GM23338 (cell line): ENCODE results near the gene CUBN. TPM values are rescaled to one million over a fixed set of nuclear protein-coding genes. Genes with fewer than 3 reads are reported as not detected.

Source experiments
- ATAC-seq: fragments of 200-7000 bp; cut with Tn5 transposase; 3 replicates; pipeline ENCODE4 v1.9.1; 2020
- DNase-seq: peaks from one replicate; pipeline ENCODE4 v3.0.0-alpha.2; 2015; ENCODE audit warnings: low spot score
- H2AFZ ChIP-seq: fragments of 200-600 bp; sonication (generic); 2 replicates; pipeline ENCODE4 v1.8.0; 2016; ENCODE audit warnings: antibody characterized with exemption, mild to moderate bottlenecking, moderate library complexity
- H3F3A ChIP-seq: fragments of 200-600 bp; sonication (generic); replicated peaks from 2 replicates; pipeline ENCODE4 v1.8.0; 2017; ENCODE audit warnings: antibody characterized with exemption, mixed run types, low read depth
- H3K27ac ChIP-seq: fragments of 200-600 bp; sonication (generic); 2 replicates; pipeline ENCODE4 v1.6.1; 2016; ENCODE audit warnings: low read depth
- H3K27me3 ChIP-seq: fragments of 200-600 bp; sonication (generic); 2 replicates; pipeline ENCODE4 v1.8.0; 2016; ENCODE audit warnings: mild to moderate bottlenecking, mixed run types, moderate library complexity; ENCODE audit not compliant: insufficient read depth
- H3K36me3 ChIP-seq: fragments of 200-600 bp; sonication (generic); 2 replicates; pipeline ENCODE4 v1.8.0; 2016; ENCODE audit warnings: mild to moderate bottlenecking; ENCODE audit not compliant: insufficient read depth
- H3K4me1 ChIP-seq: fragments of 200-600 bp; sonication (generic); 2 replicates; pipeline ENCODE4 v1.8.0; 2016; ENCODE audit warnings: mild to moderate bottlenecking, moderate library complexity; ENCODE audit not compliant: insufficient read depth
- H3K4me2 ChIP-seq: fragments of 200-600 bp; sonication (generic); 2 replicates; pipeline ENCODE4 v1.7.1; 2017; ENCODE audit warnings: mixed run types
- H3K4me3 ChIP-seq: fragments of 200-600 bp; sonication (generic); 2 replicates; pipeline ENCODE4 v1.6.1; 2016; ENCODE audit warnings: mixed run types
- H3K79me2 ChIP-seq: fragments of 200-600 bp; sonication (generic); replicated peaks from 2 replicates; pipeline ENCODE4 v1.8.0; 2017; ENCODE audit warnings: mild to moderate bottlenecking; ENCODE audit not compliant: insufficient read depth
- H3K9me2 ChIP-seq: fragments of 200-600 bp; sonication (generic); 2 replicates; pipeline ENCODE4 v1.8.0; 2017; ENCODE audit not compliant: insufficient read depth
- H4K20me1 ChIP-seq: fragments of 200-600 bp; sonication (generic); replicated peaks from 2 replicates; pipeline ENCODE4 v1.8.0; 2017; ENCODE audit warnings: mild to moderate bottlenecking; ENCODE audit not compliant: insufficient read depth
- H3K27ac Mint-ChIP-seq: 2 replicates; pipeline ENCODE4 v1.8.0; 2020; ENCODE audit warnings: inconsistent platforms, mild to moderate bottlenecking, moderate library complexity, mixed read lengths
- H3K27me3 Mint-ChIP-seq: 3 replicates; pipeline ENCODE4 v1.8.0; 2022; ENCODE audit warnings: low read depth, mild to moderate bottlenecking, moderate library complexity, mixed read lengths, inconsistent platforms; ENCODE audit not compliant: insufficient read depth, poor library complexity
- H3K36me3 Mint-ChIP-seq: 3 replicates; pipeline ENCODE4 v1.8.0; 2021; ENCODE audit warnings: low read depth, mild to moderate bottlenecking, inconsistent platforms, moderate library complexity, mixed read lengths
- H3K4me1 Mint-ChIP-seq: 3 replicates; pipeline ENCODE4 v1.8.0; 2020; ENCODE audit warnings: mild to moderate bottlenecking, inconsistent platforms, mixed read lengths
- H3K4me3 Mint-ChIP-seq: 3 replicates; pipeline ENCODE4 v1.8.0; 2021; ENCODE audit warnings: moderate library complexity, mild to moderate bottlenecking, inconsistent platforms, mixed read lengths
- H3K9me3 Mint-ChIP-seq: 3 replicates; pipeline ENCODE4 v1.8.0; 2020; ENCODE audit warnings: moderate library complexity, mild to moderate bottlenecking, inconsistent platforms, mixed read lengths
- CREB1 ChIP-seq: fragments of 250-450 bp; sonication (Bioruptor Pico); IDR thresholded peaks from 2 replicates; pipeline ENCODE4 v1.5.0; 2020; ENCODE audit warnings: low read depth, mild to moderate bottlenecking, moderate library complexity
- EZH2 ChIP-seq: fragments of 200-600 bp; sonication (generic); IDR thresholded peaks from one replicate; pipeline ENCODE4 v1.8.0; 2017; ENCODE audit warnings: antibody characterized with exemption, mild to moderate bottlenecking, low read depth; ENCODE audit not compliant: unreplicated experiment
- EZH2phosphoT487 ChIP-seq: fragments of 200-600 bp; sonication (generic); IDR thresholded peaks from one replicate; pipeline ENCODE4 v1.8.1; 2018; ENCODE audit warnings: antibody characterized with exemption; ENCODE audit not compliant: unreplicated experiment
- ZNF331 ChIP-seq: fragments of 250-450 bp; sonication (Bioruptor Pico); IDR thresholded peaks from 2 replicates; pipeline ENCODE4 v1.5.0; 2020; ENCODE audit warnings: low read depth, mild to moderate bottlenecking, moderate library complexity
- polyA plus RNA-seq: library from polyadenylated mRNA; unstranded; fragments of >200 nt; fragmentation: Nextera tagmentation; extraction: Ambion mirVana; gene quantifications from 2 replicates; pipeline ENCODE4 v1.2.1, GENCODE V29; 2016
- total RNA-seq: library from RNA; depleted of rRNA; stranded (reverse); fragments of >200 nt; shearing (Covaris generic); gene quantifications from 2 replicates; pipeline ENCODE4 v1.2.3, GENCODE V29; 2014
- TF ChIP-seq, protein P1 (sequence below): IDR thresholded peaks from 2 replicates; pipeline ENCODE4 v1.6.1; 2016; ENCODE audit warnings: antibody characterized with exemption
- TF ChIP-seq, protein P2 (sequence below): fragments of 250-450 bp; sonication (Bioruptor Pico); IDR thresholded peaks from 2 replicates; pipeline ENCODE4 v1.5.0; 2020; ENCODE audit warnings: mild to moderate bottlenecking, moderate library complexity
- TF ChIP-seq, protein P3 (sequence below): IDR thresholded peaks from one replicate; pipeline ENCODE4 v1.6.1; 2018; ENCODE audit warnings: antibody characterized with exemption; ENCODE audit not compliant: unreplicated experiment

Gene CUBN
- total and polyA plus RNA-seq, 2 experiments from 2014 or later, result 0.06 to 1.8 TPM

DNA sequence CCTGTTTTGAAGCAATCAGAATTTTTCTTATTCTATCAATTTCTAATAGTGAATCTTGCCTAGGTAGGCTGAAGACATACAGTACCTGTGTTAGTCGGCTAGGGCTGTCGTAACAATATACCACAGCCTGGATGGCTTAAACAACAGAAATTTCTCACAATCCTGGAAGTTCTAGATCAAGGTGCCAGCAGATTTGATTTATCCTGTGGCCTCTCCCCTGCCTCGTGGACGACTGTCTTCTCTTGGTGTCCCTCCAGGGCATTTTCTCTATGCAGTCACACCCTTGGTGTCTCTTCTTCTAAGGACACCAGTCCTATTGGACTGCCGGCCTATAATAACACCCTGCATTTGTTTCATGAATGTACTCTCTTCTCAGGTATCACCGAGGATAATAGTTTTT is 310.6 kb downstream of the CUBN start:
- Histone ChIP-seq H3K27ac (no peak overlapping the region), H3K36me3 (peaks cover 5% of the 10 kb centered on the region; the same call in 1 of the 2 replicates), H2AFZ (no peak overlapping the region), H4K20me1 (peaks cover 2% of the 10 kb centered on the region; the same call in 1 of the 2 replicates), H3K9me2 (no peaks in the 10 kb centered on the region), H3F3A (no peaks in the 10 kb centered on the region), H3K4me1 (peaks cover 8% of the 10 kb centered on the region), H3K4me3 (no peak overlapping the region), H3K27me3 (no peaks in the 10 kb centered on the region), H3K4me2 (no peak overlapping the region), H3K79me2 (peaks cover 28% of the 10 kb centered on the region)
- ATAC-seq, result no peak
- Mint-ChIP-seq H3K27me3 (peaks cover 7% of the 10 kb centered on the region), H3K27ac (no peak overlapping the region), H3K36me3 (peaks cover 23% of the 10 kb centered on the region; the same call in 2 of the 3 replicates), H3K4me3 (no peak overlapping the region), H3K9me3 (peaks cover 28% of the 10 kb centered on the region), H3K4me1 (peaks cover 11% of the 10 kb centered on the region)
- TF ChIP-seq EZH2, result no peak
- TF ChIP-seq CREB1 (CRISPR knock-in tag), result no peak
- TF ChIP-seq, protein P1, sequence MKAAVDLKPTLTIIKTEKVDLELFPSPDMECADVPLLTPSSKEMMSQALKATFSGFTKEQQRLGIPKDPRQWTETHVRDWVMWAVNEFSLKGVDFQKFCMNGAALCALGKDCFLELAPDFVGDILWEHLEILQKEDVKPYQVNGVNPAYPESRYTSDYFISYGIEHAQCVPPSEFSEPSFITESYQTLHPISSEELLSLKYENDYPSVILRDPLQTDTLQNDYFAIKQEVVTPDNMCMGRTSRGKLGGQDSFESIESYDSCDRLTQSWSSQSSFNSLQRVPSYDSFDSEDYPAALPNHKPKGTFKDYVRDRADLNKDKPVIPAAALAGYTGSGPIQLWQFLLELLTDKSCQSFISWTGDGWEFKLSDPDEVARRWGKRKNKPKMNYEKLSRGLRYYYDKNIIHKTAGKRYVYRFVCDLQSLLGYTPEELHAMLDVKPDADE, result no peak
- TF ChIP-seq, protein P2, sequence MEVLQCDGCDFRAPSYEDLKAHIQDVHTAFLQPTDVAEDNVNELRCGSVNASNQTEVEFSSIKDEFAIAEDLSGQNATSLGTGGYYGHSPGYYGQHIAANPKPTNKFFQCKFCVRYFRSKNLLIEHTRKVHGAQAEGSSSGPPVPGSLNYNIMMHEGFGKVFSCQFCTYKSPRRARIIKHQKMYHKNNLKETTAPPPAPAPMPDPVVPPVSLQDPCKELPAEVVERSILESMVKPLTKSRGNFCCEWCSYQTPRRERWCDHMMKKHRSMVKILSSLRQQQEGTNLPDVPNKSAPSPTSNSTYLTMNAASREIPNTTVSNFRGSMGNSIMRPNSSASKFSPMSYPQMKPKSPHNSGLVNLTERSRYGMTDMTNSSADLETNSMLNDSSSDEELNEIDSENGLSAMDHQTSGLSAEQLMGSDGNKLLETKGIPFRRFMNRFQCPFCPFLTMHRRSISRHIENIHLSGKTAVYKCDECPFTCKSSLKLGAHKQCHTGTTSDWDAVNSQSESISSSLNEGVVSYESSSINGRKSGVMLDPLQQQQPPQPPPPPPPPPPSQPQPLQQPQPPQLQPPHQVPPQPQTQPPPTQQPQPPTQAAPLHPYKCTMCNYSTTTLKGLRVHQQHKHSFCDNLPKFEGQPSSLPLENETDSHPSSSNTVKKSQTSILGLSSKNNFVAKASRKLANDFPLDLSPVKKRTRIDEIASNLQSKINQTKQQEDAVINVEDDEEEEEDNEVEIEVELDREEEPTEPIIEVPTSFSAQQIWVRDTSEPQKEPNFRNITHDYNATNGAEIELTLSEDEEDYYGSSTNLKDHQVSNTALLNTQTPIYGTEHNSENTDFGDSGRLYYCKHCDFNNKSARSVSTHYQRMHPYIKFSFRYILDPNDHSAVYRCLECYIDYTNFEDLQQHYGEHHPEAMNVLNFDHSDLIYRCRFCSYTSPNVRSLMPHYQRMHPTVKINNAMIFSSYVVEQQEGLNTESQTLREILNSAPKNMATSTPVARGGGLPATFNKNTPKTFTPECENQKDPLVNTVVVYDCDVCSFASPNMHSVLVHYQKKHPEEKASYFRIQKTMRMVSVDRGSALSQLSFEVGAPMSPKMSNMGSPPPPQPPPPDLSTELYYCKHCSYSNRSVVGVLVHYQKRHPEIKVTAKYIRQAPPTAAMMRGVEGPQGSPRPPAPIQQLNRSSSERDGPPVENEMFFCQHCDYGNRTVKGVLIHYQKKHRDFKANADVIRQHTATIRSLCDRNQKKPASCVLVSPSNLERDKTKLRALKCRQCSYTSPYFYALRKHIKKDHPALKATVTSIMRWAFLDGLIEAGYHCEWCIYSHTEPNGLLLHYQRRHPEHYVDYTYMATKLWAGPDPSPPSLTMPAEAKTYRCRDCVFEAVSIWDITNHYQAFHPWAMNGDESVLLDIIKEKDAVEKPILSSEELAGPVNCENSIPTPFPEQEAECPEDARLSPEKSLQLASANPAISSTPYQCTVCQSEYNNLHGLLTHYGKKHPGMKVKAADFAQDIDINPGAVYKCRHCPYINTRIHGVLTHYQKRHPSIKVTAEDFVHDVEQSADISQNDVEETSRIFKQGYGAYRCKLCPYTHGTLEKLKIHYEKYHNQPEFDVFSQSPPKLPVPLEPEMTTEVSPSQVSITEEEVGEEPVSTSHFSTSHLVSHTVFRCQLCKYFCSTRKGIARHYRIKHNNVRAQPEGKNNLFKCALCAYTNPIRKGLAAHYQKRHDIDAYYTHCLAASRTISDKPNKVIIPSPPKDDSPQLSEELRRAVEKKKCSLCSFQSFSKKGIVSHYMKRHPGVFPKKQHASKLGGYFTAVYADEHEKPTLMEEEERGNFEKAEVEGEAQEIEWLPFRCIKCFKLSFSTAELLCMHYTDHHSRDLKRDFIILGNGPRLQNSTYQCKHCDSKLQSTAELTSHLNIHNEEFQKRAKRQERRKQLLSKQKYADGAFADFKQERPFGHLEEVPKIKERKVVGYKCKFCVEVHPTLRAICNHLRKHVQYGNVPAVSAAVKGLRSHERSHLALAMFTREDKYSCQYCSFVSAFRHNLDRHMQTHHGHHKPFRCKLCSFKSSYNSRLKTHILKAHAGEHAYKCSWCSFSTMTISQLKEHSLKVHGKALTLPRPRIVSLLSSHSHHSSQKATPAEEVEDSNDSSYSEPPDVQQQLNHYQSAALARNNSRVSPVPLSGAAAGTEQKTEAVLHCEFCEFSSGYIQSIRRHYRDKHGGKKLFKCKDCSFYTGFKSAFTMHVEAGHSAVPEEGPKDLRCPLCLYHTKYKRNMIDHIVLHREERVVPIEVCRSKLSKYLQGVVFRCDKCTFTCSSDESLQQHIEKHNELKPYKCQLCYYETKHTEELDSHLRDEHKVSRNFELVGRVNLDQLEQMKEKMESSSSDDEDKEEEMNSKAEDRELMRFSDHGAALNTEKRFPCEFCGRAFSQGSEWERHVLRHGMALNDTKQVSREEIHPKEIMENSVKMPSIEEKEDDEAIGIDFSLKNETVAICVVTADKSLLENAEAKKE (CRISPR knock-in tag), result no peak
- no peak for TF ChIP-seq EZH2phosphoT487
- TF ChIP-seq ZNF331 (CRISPR knock-in tag), result no peak
- TF ChIP-seq, protein P3, sequence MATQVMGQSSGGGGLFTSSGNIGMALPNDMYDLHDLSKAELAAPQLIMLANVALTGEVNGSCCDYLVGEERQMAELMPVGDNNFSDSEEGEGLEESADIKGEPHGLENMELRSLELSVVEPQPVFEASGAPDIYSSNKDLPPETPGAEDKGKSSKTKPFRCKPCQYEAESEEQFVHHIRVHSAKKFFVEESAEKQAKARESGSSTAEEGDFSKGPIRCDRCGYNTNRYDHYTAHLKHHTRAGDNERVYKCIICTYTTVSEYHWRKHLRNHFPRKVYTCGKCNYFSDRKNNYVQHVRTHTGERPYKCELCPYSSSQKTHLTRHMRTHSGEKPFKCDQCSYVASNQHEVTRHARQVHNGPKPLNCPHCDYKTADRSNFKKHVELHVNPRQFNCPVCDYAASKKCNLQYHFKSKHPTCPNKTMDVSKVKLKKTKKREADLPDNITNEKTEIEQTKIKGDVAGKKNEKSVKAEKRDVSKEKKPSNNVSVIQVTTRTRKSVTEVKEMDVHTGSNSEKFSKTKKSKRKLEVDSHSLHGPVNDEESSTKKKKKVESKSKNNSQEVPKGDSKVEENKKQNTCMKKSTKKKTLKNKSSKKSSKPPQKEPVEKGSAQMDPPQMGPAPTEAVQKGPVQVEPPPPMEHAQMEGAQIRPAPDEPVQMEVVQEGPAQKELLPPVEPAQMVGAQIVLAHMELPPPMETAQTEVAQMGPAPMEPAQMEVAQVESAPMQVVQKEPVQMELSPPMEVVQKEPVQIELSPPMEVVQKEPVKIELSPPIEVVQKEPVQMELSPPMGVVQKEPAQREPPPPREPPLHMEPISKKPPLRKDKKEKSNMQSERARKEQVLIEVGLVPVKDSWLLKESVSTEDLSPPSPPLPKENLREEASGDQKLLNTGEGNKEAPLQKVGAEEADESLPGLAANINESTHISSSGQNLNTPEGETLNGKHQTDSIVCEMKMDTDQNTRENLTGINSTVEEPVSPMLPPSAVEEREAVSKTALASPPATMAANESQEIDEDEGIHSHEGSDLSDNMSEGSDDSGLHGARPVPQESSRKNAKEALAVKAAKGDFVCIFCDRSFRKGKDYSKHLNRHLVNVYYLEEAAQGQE, result no peak
- DNase-seq, result no peak
